Neutrophil (primary cell): ENCODE measurements around the gene SERINC4.

ENCODE experiments used
- H3K27ac ChIP-seq: fragments of 200-600 bp; sonication (generic); 2 replicates; pipeline ENCODE4 v1.5.1; 2016; ENCODE audit warnings: mild to moderate bottlenecking, moderate library complexity
- H3K27me3 ChIP-seq: fragments of 200-600 bp; sonication (generic); 2 replicates; pipeline ENCODE4 v1.6.0; 2016; ENCODE audit warnings: mild to moderate bottlenecking
- H3K36me3 ChIP-seq: fragments of 200-600 bp; sonication (generic); 2 replicates; pipeline ENCODE4 v1.5.1; 2017
- H3K4me1 ChIP-seq, 2 experiments: fragments of 200-600 bp in 1 of 2; sonication (generic) in 1 of 2; 1 replicate in 1 of 2; 2 replicates in 1 of 2; pipeline versions ENCODE4 v1.5.1 to v1.6.1; 2013 to 2016; ENCODE audit warnings: low read depth in 1 of 2, low read length in 1 of 2, mild to moderate bottlenecking in 1 of 2, moderate library complexity in 1 of 2; ENCODE audit not compliant: control insufficient read depth in 1 of 2, insufficient read depth in 1 of 2
- H3K4me3 ChIP-seq, 2 experiments: fragments of 200-600 bp in 1 of 2; sonication (generic) in 1 of 2; 1 replicate in 1 of 2; 2 replicates in 1 of 2; pipeline ENCODE4 v1.5.1; 2013 to 2016; ENCODE audit warnings: low read depth in 1 of 2, low read length in 1 of 2, mild to moderate bottlenecking in 1 of 2, moderate library complexity in 1 of 2
- H3K9me3 ChIP-seq: fragments of 200-600 bp; sonication (generic); 2 replicates; pipeline ENCODE4 v1.5.1; 2016
- CTCF ChIP-seq: fragments of 200-600 bp; sonication (generic); IDR thresholded peaks from 2 replicates; pipeline ENCODE4 v1.5.1; 2016; ENCODE audit warnings: antibody characterized with exemption

The SERINC4 gene

GRCh38 chr15:43771816-43772215 is 28.2 kb downstream of the SERINC4 start:
- Histone ChIP-seq H3K4me3 (no peak overlapping the region), H3K36me3 (peaks cover 58% of the 10 kb centered on the region), H3K9me3 (no peaks in the 10 kb centered on the region), H3K27me3 (no peaks in the 10 kb centered on the region), H3K4me1 (peaks cover 6 to 9% of the 10 kb centered on the region in 2 experiments), H3K27ac (no peak overlapping the region)
- no peak for TF ChIP-seq CTCF

GRCh38 chr15:43769584-43770228 is 30.3 kb downstream of the SERINC4 start:
- H3K36me3 ChIP-seq = peaks cover 79% of the 10 kb centered on the region
- H3K27ac ChIP-seq = peak overlapping the region; percentile 29
- H3K27me3 ChIP-seq = no peaks in the 10 kb centered on the region
- H3K4me1 ChIP-seq = no peaks in the 10 kb centered on the region
- no peak overlapping the region for H3K4me3 ChIP-seq
- H3K9me3 ChIP-seq = no peaks in the 10 kb centered on the region
- TF ChIP-seq CTCF = peak; percentile 82

GRCh38 chr15:43763819-43764446 is 36.1 kb downstream of the SERINC4 start:
- Histone ChIP-seq H3K27me3 (no peaks in the 10 kb centered on the region), H3K4me1 (no peaks in the 10 kb centered on the region), H3K27ac (no peak overlapping the region), H3K9me3 (no peaks in the 10 kb centered on the region), H3K4me3 (no peak overlapping the region), H3K36me3 (peaks cover 80% of the 10 kb centered on the region)
- no peak for TF ChIP-seq CTCF

- Histone ChIP-seq H3K4me3 (no peak overlapping the region), H3K27me3 (no peaks in the 10 kb centered on the region), H3K36me3 (peaks cover 68% of the 10 kb centered on the region), H3K4me1 (no peaks in the 10 kb centered on the region), H3K9me3 (no peaks in the 10 kb centered on the region), H3K27ac (no peak overlapping the region)
- TF ChIP-seq CTCF = no peak
These were observed 37.2 kb downstream of the SERINC4 start for GRCh38 chr15:43762824-43763223.

- Histone ChIP-seq H3K4me1 (peaks cover 4 to 13% of the 10 kb centered on the region in 2 experiments), H3K27ac (no peak overlapping the region), H3K9me3 (no peaks in the 10 kb centered on the region), H3K27me3 (no peaks in the 10 kb centered on the region), H3K4me3 (no peak overlapping the region), H3K36me3 (peaks cover 20% of the 10 kb centered on the region)
- TF ChIP-seq CTCF = no peak
These were observed 48.1 kb downstream of the SERINC4 start for GRCh38 chr15:43751885-43752284.
